ENCODE measurements around the gene COL17A1.
A peak's percentile ranks its signal among the peaks of the same experiment; 100 is the strongest.

Gene COL17A1

DNA sequence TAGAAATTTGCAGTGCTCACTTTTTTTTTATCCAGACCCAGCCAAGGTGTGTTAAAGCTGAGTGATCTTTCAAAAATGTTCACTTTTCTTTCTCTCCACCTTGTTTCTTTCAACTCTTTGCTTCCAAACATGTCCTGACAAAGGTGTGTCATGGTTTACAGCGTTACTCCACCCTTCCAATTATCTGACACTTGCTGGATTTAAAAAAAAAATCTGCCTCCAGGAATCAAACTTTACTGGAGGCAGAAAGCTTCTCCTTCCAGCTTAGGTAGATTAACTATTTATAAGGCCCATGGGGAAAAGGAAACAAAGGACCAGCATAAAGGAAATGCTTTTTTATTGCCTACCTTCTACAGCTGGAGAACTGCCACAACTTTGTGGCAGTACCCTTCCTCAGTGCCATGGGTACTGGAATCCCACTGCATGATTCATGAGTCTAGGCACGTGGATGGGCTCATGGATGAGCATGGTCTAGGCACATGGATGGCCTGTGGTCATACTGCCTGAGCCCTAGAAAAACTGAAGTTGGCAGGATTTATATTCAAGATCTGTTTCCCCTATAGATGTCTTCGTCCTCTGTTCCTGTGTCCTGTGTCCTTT is at the start of gene COL17A1:
Gene COL17A1, minus strand, starts transcription at position 80 of the 600 bp plus-strand sequence. CDS start 5,207 bp downstream, outside the sequence.
- no peak for DNase-seq

DNA sequence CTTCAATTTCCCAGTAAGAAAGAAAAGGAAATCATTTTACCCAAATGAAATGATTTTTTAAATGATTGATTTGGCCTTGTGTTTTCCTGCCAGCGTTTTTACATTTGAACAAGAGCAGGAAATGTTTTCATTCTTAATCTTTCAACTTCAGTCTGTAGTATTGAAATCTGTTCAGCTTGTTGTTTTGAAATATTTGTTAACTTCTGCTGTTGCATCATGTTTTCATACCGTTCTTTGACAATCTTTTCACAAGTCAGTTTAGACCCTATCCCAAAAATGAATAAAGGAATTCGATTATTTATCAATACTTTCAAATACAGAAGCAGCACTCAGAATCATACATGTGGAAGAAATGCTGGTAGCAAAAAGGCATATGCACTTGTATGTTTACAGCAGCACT is 44.4 kb upstream of the COL17A1 start:
- no peak for DNase-seq

DNA sequence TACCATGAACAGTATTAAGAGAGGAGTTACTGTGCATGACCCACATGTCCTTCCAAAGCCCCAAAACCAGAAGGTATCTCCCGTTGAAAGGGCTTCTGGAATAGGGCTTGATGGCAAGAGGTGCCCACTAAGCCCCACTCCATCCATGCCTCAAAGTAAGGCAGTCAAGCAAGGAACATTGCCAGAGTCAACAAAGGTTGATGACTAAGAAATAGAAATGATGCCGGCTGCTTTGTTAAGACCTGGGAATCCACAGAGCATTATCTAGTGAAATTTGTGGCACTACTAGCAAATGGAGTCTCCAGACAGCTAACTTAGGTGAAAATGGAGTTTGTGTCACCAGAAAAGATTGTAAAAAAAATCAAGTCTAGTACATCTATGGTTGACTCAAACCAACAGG is 42.5 kb upstream of the COL17A1 start:
- no peak for DNase-seq

DNA sequence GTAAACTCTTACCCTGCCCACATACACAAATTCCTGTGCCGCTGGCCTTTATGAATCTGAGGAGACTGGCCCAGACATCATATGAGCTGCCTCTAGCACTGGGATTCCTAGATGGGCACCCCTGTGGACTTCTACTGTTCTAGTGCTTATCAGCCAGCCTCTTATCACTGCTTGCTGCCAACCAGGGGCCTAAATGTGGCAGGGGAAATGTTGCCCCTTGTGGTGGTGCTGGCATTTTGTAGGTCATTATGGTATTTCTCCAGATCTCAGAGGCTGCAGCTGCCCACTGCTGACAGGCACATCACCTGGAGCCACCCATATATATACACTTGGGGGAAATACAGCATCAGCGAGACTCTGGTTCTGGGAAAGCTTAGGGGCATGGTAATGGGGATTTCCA is 41.7 kb upstream of the COL17A1 start:
- peak in 1 of 2 donors; percentile 6 for DNase-seq

DNA sequence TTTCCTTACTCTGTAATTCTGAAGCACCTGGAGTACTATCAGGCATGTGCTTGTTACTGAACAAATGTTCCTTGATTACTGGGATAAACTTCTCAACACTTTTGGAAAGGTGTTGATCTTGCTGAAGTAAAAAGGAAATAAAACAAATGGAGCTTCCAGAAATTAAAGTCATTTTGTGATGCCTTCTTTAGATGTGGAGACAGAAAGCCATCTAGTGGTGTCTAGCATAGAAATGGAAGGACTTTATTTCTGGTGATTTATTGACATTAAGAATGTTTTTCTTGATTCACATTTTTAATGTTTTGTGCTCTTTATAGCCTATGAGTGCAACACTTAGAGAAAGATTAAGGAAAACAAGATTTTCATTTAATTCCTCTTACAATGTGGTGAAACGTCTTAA is 37.7 kb upstream of the COL17A1 start:
- DNase-seq: peak in 1 of 2 donors; percentile 61

DNA sequence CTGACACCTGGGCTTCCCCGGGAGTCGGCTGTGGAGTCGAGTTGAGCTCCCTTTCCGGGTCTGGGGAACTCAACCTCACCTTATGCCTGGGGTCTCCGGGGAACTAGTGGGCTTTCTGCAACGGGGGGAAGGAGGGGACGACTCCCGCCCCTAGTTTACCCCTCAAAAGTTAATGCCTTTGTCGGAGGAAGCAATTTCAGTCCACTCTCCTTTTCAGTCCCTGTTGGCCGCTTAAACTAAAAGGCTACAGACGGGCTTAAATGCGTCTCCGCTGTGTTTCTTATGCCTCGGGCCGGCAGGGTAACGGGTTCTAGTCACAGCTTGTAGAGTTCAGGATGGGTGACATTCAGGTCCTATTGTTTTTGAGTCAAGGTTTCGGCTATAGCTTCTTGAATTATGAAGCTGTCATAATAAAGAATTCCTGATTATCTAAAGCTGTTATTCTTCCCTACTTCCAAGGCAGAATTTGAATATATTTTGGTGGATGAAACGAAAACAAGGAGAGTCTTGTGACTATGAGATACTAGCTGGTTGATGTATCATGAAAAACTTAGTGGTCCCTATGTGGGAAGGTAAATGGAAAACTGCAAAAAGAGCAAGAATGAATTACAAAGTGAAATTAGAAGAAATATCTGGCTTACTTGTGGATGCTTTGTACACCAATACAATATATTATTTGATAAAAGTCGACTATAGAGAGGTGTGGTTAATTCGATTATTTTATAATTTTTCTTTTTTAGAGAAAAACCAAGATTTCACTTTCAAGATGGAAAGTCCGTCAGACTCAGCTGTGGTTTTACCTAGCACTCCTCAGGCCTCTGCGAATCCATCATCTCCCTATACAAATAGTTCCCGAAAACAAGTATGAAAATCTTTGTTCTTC is 36.8 kb upstream of the COL17A1 start:
- no peak for DNase-seq

DNA sequence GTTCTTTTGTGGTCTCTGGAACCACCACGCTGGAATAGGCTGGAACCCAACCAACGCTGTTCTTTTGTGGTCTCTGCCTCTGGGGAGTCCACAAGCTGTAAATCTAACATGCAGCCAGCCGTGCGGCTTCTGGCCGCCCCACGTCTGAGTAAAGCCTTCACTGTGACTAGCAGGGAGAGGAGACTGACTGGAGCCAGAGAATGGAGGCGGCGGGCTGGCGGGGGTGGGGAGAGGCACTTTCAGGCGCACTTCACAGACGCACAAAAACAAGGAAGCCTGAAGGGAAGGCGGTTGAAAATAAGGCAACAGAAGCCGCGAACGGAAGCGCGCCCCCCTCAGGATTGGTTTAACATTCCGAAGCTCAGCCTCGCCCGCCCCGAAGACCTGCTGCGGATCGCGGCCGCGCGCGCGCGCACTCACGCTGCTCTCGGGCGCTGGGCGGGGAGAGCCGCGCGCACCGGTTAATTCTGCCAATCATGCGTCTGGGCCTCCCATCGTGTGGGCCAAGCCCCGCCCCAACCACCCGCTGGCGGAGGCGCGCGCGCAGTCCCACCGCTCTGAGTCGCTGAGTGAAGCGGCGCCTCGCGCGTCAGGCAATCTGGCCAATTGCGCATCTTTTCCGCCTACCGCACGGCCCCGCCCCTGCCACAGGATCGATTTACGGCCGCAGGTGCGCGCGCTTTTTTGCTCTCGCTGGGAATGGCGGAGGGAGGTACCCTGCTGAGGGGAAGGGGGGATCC is 36.0 kb upstream of the COL17A1 start, which contains the start of gene SFR1:
Gene SFR1, plus strand, starts transcription at position 687 of the 740 bp plus-strand sequence. Its CDS starts 13 bp downstream, at position 700.
- peak; percentile 97 for DNase-seq

DNA sequence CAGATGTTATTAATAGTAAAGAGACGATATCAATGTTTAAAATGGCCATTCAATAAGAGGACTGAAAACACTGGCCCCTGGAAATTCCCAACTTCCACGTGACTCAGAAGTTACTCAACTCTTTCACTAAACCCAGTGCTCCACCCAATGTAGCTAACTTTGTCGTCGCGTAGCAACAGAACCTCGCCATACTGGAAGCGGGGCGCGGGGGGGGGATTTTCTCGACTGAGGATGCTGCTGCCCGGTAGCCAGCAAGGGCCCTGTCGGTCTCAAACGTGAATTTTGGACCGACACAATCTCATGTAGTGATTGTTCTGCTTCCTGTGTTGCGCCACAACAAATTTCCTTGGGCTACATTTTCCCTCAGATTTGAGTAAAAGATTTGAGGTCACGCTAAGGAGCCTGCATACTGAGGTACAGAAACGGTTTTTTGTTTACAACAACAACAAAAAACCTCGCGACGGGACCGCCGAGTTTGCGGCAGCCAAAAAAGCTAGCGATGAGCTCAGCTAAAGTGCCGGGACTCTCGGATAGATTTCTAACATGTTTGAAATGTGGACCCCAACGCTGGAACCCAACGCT is 35.3 kb upstream of the COL17A1 start:
- peak; percentile 40 to 63 for DNase-seq

DNA sequence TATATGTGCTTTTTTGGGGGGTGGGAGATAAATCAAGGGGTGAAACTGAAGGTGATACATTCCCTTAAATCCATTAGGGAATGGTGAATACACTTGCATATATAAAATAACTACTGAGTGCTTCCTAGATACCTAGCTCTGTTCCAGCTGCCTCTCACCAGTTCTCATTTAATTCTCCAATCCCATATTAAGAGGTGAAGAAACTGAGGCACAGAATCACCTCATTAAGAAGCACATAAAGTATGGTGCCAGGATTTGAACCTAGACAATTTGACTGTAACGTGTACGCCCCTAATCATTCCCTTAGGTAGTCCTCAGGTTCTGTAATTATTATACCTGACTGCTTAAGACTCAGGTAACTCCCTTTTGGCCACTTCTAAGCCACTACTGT is 34.8 kb upstream of the COL17A1 start:
- no peak for DNase-seq

DNA sequence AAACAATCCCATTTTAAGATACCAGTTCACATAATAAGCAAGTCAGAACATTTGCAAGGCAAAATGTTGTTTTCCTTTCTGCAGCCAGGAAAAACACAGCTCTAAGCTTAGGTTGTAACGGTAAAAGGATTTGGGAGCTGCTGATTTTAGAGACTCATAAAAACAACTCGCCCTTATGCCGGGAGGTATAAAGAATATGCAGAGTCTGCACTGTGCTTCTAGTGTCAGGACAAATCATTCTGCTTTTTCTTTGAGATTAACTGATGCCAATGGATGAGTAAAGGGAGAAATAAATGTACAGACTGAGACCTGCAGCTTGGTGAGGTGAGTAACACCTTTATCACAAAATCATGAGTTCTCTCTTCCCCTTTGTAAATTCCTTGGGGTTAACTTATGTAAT is 34.3 kb upstream of the COL17A1 start:
- no peak for DNase-seq

DNA sequence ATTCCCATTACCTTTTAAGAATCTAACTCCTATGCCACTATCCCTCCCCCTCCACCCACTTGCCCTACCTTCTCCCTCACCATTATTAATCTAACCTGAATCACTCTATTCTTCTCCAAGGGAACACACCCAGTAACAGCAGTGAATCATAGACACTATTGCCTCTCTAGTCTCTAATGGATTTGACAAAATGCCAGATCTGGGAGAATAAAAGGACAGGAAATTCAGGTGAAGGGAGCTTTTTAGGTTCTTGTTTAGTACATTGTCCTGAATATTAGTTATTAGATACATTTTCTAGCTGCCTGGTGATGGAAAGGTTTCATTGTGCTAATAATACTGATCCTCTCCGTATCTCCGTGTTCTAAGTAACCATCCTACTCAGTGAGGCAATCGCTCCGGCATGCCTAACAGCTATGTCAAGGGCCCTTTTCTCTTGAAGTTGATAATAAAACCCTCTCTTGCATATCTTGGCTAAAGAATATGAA is 32.2 kb upstream of the COL17A1 start:
- DNase-seq: no peak

DNA sequence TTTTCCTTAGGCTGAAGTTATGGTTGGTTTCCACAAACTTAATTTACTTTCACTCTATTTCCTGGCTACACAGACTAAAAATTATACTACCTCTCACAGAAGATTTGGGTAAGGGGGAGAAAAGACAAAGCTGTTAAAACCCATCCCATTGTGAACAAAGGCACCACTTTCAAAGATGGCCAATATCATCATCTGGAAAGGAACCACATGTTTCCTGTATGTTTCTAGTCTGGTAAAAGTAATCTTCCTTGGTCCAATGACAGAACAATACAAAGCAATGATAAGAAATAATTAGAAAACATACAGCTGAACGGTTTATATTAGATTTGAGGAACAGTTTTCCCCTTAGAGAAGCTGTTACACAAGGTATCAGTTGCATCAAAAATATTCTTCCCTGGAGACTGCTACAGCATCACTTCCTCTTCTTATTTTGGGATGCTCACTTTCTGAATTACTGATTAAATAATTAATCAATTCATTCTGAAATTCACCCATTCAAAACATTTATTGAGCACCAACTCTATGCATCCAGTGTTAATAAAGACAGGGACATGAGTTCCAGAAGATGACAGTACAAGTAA is 27.8 kb upstream of the COL17A1 start:
- no peak for DNase-seq

DNA sequence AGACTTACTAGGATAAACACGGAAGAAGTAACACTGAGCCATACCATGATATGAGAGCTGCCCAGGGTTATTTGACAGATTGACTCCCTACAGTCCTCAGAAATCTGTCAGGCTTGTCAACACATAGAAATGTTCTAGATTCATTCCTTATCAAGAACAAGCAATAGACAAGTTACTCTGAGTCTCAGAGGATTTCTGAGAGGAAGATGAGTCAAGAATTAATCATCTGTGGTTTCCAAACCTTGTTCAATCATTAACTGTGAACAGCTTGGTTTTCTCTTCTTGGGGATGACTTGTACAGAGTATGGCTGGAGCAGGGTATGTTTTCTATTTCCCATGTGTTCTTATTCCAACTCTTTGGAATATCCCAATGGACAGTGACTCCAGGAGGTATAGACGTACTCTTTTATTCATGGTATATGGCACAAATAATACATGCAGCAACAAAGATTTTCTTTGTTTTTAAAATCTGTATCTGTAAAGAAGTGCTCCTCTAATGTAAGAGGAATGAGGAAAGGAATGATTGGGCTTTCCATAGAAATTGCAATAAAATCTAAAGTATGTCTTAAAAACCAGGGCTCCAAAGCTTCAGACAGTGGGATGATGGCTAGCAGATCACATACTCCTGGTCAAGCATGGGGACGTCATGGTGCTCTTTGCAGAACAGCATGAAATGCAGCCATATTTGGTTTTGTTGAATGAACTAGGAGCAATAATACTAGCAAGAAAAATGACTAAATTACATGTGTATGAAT is 24.4 kb upstream of the COL17A1 start:
- no peak for DNase-seq

DNA sequence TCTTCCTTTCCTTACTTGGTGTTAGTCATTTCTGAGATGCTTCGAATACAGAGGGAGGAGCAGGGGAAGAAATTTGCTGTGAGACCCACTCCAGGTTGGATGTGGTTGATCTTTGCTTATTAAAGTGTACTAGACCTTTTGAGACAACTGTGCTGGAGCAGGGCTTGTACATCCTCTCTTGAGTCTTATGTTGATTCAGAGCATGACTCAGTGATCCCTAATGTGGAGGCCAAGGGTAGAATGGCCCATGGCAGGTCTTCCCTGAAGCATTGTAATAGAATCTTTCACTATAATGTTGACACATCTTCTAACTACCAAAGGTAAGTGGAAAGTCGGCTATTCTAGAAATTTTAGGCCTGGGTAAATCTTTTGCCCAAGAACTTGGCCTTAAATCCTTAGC is 19.2 kb upstream of the COL17A1 start:
- DNase-seq: no peak

DNA sequence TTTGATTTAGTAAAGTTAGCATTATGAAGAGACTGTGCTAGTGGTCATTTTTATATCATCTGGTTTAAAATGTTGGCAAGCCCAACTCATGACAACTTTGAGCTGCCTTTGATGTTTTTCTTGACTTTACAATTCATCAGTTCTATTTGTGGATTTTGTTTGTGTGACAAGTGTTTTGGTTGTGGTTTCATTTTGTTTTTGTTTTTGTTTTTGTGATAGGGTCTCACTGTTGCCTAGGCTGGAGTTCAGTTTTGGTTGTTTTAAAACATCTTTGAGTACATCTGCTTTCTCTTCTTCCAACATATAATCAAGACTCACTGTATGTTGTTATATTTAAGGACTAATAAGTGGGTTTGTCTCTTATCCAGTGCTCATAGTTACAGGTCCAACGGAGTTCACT is 18.7 kb upstream of the COL17A1 start:
- no peak for DNase-seq

DNA sequence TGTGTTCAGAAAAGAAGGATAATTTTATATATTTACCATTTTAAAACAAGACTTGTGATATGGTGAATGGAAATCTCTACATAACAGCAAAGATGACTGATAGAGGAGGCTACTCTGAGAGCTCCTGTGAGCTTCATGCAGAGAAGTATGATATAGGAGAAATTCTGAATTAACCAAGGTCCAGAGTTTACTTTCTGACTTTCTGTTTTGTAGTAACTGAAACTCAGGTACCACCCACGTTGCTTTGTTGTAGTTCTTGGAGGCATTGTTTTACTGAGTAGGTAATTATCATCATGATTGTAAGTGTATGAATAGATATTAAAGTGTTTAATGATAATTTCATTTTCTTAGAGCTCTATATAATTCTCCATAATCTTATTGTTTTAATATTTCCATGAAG is 18.3 kb upstream of the COL17A1 start:
- no peak for DNase-seq

DNA sequence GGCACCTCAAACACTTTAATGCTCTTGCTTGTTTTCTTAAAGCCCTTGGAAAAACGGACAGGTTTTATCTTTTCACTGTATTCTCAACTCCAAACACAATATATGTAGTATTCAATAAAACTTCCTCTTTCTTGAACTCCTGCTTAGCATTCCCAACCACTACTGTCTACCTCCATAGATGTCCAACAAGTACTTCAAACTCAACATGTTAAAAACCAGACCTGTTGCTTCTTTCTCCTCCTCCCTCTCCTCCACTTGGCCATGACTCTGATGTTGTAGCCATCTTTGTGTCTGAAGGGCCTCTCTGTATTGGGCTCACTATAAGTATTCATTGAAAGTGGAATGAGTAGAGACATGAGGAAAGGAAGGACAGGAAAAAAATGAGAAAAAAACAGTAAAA is 16.2 kb upstream of the COL17A1 start:
- no peak for DNase-seq

DNA sequence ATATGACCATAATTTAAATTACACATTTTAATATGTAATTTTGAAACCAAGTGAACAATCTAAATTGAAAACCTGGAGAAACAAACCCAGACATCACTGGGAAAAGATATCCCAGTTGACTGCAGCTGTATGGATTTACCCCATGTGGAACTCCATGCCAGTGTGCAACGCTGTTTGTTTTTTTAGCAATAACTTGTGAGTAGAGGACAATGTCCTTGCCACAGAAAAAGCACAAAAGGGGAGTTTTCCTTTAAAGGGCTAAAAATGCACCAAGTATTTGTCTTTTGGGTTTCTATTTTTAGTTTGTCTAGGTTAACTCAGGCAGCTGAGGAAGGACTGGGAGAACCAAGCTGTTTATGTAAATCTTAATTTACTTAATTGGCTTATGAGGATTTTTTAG is 15.1 kb upstream of the COL17A1 start:
- no peak for DNase-seq

DNA sequence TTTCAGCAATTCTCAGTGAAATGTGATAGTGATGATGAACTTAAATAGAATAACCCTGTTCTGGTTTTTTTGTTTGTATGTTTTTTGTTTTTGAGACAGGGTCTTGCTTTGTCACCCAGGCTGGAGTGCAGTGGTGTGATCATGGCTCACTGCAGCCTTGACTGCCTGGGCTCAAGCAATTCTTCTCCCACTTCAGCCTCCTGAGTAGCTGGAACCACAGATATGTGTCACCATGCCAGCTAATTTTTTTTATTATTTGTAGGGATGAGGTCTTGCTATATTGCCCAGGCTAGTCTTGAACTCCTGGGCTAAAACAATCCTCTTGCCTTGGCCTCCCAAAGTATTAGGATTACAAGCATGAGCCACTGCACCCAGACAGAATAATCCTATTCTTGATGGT is 14.3 kb upstream of the COL17A1 start:
- DNase-seq: no peak

DNA sequence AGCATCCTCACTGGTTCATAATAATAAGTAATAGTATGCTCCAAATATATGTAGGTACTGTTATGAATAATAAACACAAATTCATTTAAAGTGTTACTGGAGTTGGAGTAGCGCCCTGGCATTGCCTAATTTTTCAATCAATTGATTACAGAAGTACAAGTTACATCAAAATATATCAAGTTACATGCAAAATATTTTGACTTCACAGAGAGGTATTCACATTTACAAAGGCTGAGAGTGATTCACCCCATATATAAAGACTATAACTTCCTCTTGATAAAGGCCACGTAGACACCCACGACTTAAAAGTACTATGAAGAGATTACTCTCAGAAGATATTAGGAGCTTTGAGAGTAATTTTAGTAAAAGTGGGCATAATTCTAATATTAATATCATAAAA is 13.6 kb upstream of the COL17A1 start:
- DNase-seq: no peak

DNA sequence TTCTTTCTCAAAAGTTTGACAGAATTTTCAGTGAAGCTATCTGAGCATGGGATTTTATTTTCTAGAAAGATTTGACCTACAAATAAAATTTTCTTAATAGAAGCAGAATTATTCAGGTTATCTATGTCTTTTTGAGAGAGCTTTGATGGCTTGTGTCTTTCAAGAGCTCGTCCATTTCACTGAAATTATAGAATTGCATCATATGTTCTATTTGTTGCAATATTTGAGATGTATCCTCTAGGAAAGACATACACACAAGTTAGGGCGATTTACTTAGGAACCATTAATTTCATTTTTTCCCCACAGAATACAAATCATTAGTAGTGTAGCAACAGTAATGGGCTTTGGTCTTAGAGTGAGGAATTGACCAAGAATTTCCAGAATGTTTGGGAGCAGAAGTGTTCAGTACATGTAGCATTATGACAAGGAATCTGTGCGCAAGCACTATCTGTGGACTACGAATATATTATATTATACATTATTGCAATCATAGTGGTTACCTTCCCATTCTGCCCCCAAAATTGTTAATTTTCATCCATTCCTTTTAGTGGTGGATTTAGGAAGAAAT is 12.8 kb upstream of the COL17A1 start:
- no peak for DNase-seq

DNA sequence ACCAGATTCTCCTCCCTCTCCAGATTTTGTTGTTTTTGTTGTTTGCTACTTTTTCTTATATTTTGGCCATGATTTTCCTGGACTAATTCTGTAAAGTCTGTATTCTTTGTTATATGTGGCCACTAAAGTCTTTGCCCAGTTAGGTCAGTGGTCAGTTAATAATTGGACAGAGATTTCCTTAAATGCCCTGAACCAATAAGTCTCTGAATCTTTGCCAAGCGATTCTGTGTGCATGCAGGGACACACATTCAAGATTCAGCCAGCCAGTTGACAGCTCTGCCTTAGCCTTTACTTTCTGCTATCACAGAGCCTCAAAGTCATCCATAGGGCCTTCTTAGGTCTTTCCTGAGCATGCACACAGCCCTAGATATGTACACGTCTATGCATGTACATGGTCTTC is 11.0 kb upstream of the COL17A1 start:
- no peak for DNase-seq

All from hippocampal formation (tissue), 2 donors.